Activated CD4-positive, alpha-beta memory T cell treated with anti-CD3 and anti-CD28 coated beads, Interleukin-2, amount 10 ng/mL, durations not matched to agents 7 days and 5 days (primary cell): Measurements from ENCODE around the gene RHD. TPM values are rescaled to one million over a fixed set of nuclear protein-coding genes. Genes with fewer than 3 reads are reported as not detected.
A peak's percentile ranks its signal among the peaks of the same experiment; 100 is the strongest.
"Not testable (repeated sequence)": the region's sequence is repeated elsewhere in the genome, so short reads cannot be mapped to it uniquely, and the experiment has no call there.

Experiments
- CTCF ChIA-PET: fragments of 350-600 bp; sonication (Branson Sonifier 250); formaldehyde crosslinking; loops from one replicate; lab custom pipeline; 2021; ENCODE audit warnings: antibody characterized with exemption, inconsistent platforms; lab: Charles Lee
- POLR2A ChIA-PET: fragments of 350-600 bp; sonication (Branson Sonifier 250); formaldehyde crosslinking; loops from one replicate; lab custom pipeline; 2021; ENCODE audit warnings: antibody characterized with exemption; lab: Charles Lee
- DNase-seq: peaks from one replicate; pipeline ENCODE4 v3.0.0-alpha.2; 2020
- H3K27ac Mint-ChIP-seq: one replicate; pipeline ENCODE4 v1.8.0; 2021; ENCODE audit warnings: mild to moderate bottlenecking, mixed read lengths
- H3K27me3 Mint-ChIP-seq: one replicate; pipeline ENCODE4 v1.8.0; 2021; ENCODE audit warnings: mixed read lengths
- H3K36me3 Mint-ChIP-seq: one replicate; pipeline ENCODE4 v1.8.0; 2021; ENCODE audit warnings: low read depth, mixed read lengths
- H3K4me1 Mint-ChIP-seq: one replicate; pipeline ENCODE4 v1.8.0; 2021; ENCODE audit warnings: mixed read lengths
- H3K4me3 Mint-ChIP-seq: one replicate; pipeline ENCODE4 v1.8.0; 2021; ENCODE audit warnings: mild to moderate bottlenecking, mixed read lengths
- H3K9me3 Mint-ChIP-seq: one replicate; pipeline ENCODE4 v1.8.0; 2021; ENCODE audit warnings: mixed read lengths
- total RNA-seq, 2 experiments: library from RNA; stranded (reverse); gene quantifications; one replicate each; pipeline ENCODE4 v1.2.3, GENCODE V29; 2021

Gene RHD
- total RNA-seq, 2 experiments from 2014 or later: not detected

GRCh38 chr1:25327864-25328790 is 55.8 kb downstream of the RHD start:
- H3K27me3 Mint-ChIP-seq, POLR2A ChIA-PET, CTCF ChIA-PET, H3K9me3 Mint-ChIP-seq, DNase-seq, H3K4me3 Mint-ChIP-seq, H3K27ac Mint-ChIP-seq, H3K36me3 Mint-ChIP-seq: not testable (repeated sequence)
- H3K4me1 Mint-ChIP-seq: peaks cover 18% of the 10 kb centered on the region

DNA sequence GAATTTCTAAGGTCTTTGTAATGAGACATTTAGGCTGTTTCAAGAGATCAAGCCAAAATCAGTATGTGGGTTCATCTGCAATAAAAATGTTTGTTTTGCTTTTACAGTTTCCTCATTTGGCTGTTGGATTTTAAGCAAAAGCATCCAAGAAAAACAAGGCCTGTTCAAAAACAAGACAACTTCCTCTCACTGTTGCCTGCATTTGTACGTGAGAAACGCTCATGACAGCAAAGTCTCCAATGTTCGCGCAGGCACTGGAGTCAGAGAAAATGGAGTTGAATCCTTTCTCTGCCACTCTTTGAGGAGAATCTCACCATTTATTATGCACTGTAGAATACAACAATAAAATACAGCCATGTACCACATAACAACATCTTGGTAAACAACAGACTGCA is 56.5 kb downstream of the RHD start:
- H3K4me3 Mint-ChIP-seq, CTCF ChIA-PET, POLR2A ChIA-PET, H3K27me3 Mint-ChIP-seq, DNase-seq, H3K27ac Mint-ChIP-seq, H3K9me3 Mint-ChIP-seq: not testable (repeated sequence)
- Mint-ChIP-seq H3K36me3 (peaks cover 16% of the 10 kb centered on the region), H3K4me1 (peaks cover 18% of the 10 kb centered on the region)

DNA sequence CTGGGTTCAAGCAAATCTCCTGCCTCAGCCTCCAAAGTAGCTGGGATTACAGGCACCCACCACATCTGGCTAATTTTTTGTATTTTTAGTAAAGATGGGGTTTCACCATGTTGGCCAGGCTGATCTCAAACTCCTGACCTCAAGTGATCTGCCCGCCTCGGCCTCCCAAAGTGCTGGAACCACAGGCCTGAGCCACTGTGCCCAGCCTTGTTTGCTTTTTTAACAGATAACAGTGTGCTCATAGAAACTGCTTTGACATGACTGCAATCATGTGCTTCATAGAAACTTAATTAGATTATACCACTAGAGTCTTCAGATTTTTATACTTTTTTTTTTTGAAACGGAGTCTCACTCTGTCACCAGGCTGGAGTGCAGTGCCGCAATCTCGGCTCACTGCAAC is 57.0 kb downstream of the RHD start:
- peaks cover 18% of the 10 kb centered on the region for H3K4me1 Mint-ChIP-seq
- not testable (repeated sequence) for H3K27ac Mint-ChIP-seq, H3K27me3 Mint-ChIP-seq, H3K9me3 Mint-ChIP-seq, DNase-seq, H3K4me3 Mint-ChIP-seq
- H3K36me3 Mint-ChIP-seq: peaks cover 21% of the 10 kb centered on the region
- ChIA-PET CTCF (interaction anchor here (1.1 kb wide), 1 partner anchor 13 kb away, joined by 3 read pairs; no protein-coding TSS in a partner anchor), POLR2A (interaction anchor here (0.6 kb wide), 1 partner anchor 81 kb away, joined by 5 read pairs; the partner anchor contains the start of gene RSRP1)

GRCh38 chr1:25329950-25330349 is 57.6 kb downstream of the RHD start:
- not testable (repeated sequence) for H3K4me3 Mint-ChIP-seq, H3K27me3 Mint-ChIP-seq, H3K9me3 Mint-ChIP-seq, DNase-seq
- Mint-ChIP-seq H3K36me3 (peaks cover 23% of the 10 kb centered on the region), H3K4me1 (peaks cover 20% of the 10 kb centered on the region), H3K27ac (peak overlapping the region; percentile 68)
- POLR2A ChIA-PET: interaction anchor here (0.6 kb wide), 1 partner anchor 82 kb away, joined by 5 read pairs; the partner anchor contains the start of gene RSRP1
- CTCF ChIA-PET: interaction anchor here (1.1 kb wide), 1 partner anchor 13 kb away, joined by 3 read pairs; no protein-coding TSS in a partner anchor

DNA sequence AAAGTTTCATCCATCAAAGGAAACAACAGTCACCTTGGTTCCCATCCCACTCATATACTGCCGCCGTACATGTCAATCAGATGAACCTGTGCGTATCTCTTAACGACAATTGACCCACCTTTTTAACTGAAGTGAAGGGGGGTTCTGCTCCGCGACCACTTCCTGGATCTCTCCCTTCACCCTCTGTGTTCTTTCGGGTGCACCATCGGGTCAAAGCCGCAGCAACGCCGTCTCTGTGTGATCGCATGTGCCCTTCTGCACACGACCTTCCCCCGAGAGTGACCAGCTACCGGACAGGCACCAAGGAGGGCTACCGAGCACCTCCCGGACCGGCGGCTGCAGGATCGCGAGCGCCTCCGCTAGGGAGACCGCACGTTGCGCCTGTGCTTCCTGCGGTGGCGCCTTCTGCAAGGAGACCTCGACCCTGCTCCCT is 64.6 kb downstream of the RHD start:
- H3K9me3 Mint-ChIP-seq, POLR2A ChIA-PET, CTCF ChIA-PET, H3K27me3 Mint-ChIP-seq: not testable (repeated sequence)
- Mint-ChIP-seq H3K4me3 (peak overlapping the region; percentile 90), H3K27ac (peak overlapping the region; percentile 71), H3K36me3 (peaks cover 44% of the 10 kb centered on the region), H3K4me1 (peaks cover 31% of the 10 kb centered on the region)
- DNase-seq: peak; percentile 39

DNA sequence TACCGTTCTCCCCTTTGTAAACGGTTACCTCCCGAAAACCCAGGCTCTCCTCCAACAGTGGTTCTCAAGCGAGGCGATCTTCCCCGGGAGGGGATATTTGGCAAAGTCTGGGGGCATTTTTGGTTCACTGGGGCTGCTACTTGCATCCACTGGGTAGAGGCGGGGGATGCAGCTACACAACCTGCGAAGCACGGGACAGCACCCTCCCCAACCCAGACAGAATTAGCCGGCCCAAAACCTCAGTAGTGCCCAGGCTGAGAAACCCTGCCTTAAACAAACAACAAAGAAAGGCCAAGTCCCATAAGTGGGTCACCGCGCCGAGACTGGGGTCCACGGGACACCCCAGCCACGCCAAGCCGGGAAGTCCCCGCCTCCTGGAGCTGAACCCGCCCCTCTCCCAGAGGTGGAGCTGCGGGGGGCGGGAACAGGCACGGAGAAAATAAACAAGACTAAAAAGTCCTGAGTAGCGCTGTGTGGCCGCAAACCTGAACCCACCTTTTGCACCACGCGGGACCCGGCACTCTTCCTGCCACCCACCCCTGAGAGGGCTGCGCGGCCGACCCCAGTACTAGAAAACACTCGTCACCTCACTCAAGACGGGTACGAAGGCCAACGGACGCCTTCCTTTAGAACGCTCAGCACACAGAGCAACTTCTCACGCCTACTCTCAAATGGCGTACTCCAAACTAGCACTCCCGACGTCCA is 65.3 kb downstream of the RHD start:
- peak; percentile 35 for DNase-seq
- CTCF ChIA-PET, H3K9me3 Mint-ChIP-seq, H3K27me3 Mint-ChIP-seq: not testable (repeated sequence)
- Mint-ChIP-seq H3K4me1 (peaks cover 32% of the 10 kb centered on the region), H3K27ac (peak overlapping the region; percentile 90), H3K36me3 (peaks cover 42% of the 10 kb centered on the region), H3K4me3 (peak overlapping the region; percentile 84)
- POLR2A ChIA-PET: interaction anchor here (2.2 to 3.2 kb wide), 2 partner anchors 90 to 105 kb away, joined by 14 to 15 read pairs; partner anchors contain the start of genes RSRP1 and SYF2

GRCh38 chr1:25338188-25338981 is 66.1 kb downstream of the RHD start, which contains the start of gene TMEM50A:
TMEM50A (plus strand) TSS chr1:25338334; CDS start chr1:25340487, 2,153 bp downstream.
- POLR2A ChIA-PET: interaction anchor here (1.0 to 3.2 kb wide), 7 partner anchors 11 to 106 kb away, joined by 4 to 15 read pairs (median 7); partner anchors contain the start of genes RSRP1 and SYF2
- Mint-ChIP-seq H3K4me3 (peak within 1 kb of the TSS; percentile 90), H3K36me3 (peaks cover 42% of the 10 kb centered on the region), H3K27ac (peak within 1 kb of the TSS; percentile 90), H3K27me3 (no peaks in the 10 kb centered on the region), H3K9me3 (no peaks in the 10 kb centered on the region), H3K4me1 (peaks cover 34% of the 10 kb centered on the region)
- CTCF ChIA-PET: interaction anchor here (1.0 kb wide), 1 partner anchor 91 kb away, joined by 4 read pairs; no protein-coding TSS in a partner anchor
- DNase-seq: peak; percentile 92

GRCh38 chr1:25338986-25339385 is 66.7 kb downstream of the RHD start:
- peaks cover 37% of the 10 kb centered on the region for H3K4me1 Mint-ChIP-seq
- H3K9me3 Mint-ChIP-seq: no peaks in the 10 kb centered on the region
- POLR2A ChIA-PET: interaction anchor here (1.0 to 3.2 kb wide), 9 partner anchors 10 to 372 kb away, joined by 3 to 15 read pairs (median 5); partner anchors contain the start of genes RSRP1 and SYF2
- DNase-seq: no peak
- H3K4me3 Mint-ChIP-seq: peak overlapping the region; percentile 84
- no peaks in the 10 kb centered on the region for H3K27me3 Mint-ChIP-seq
- CTCF ChIA-PET: interaction anchor here (1.0 kb wide), 1 partner anchor 90 kb away, joined by 4 read pairs; no protein-coding TSS in a partner anchor
- H3K27ac Mint-ChIP-seq: peak overlapping the region; percentile 90
- peaks cover 42% of the 10 kb centered on the region for H3K36me3 Mint-ChIP-seq

DNA sequence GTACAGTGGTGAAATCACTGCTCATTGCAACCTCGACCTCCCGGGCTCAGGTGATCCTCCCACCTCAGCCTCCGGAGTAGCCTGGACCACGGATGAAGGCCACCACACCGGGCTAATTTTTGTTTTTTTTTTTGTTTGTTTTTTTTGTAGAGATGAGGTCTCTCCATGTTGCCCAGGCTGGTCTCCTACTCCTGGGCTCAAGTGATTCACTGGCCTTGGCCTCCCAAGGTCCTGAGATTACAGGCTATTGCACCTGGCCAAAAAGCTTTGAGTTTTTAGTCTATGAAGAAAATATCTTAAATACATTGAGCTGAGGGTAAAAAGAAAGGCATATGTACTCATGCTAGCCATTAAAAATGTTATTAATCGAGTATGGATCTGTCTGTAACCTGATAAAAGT is 69.4 kb downstream of the RHD start:
- no peak overlapping the region for H3K4me3 Mint-ChIP-seq
- no peak for DNase-seq
- H3K27me3 Mint-ChIP-seq: no peaks in the 10 kb centered on the region
- H3K36me3 Mint-ChIP-seq: peaks cover 46% of the 10 kb centered on the region
- H3K27ac Mint-ChIP-seq: no peak overlapping the region
- peaks cover 35% of the 10 kb centered on the region for H3K4me1 Mint-ChIP-seq
- no peaks in the 10 kb centered on the region for H3K9me3 Mint-ChIP-seq
- ChIA-PET CTCF (no interaction called here), POLR2A (interaction anchor here (1.5 to 3.8 kb wide), 2 partner anchors 12 to 94 kb away, joined by 4 to 11 read pairs; partner anchors contain the start of gene RSRP1)

GRCh38 chr1:25342846-25343245 is 70.5 kb downstream of the RHD start:
- ChIA-PET CTCF (interaction anchor here (1.0 to 1.2 kb wide), 2 partner anchors 13 to 103 kb away, joined by 3 to 4 read pairs; no protein-coding TSS in a partner anchor), POLR2A (interaction anchor here (1.0 to 3.8 kb wide), 4 partner anchors 9 to 103 kb away, joined by 3 to 11 read pairs (median 4); no protein-coding TSS in a partner anchor)
- H3K4me1 Mint-ChIP-seq: peaks cover 38% of the 10 kb centered on the region
- no peak overlapping the region for H3K4me3 Mint-ChIP-seq
- H3K9me3 Mint-ChIP-seq: no peaks in the 10 kb centered on the region
- no peaks in the 10 kb centered on the region for H3K27me3 Mint-ChIP-seq
- H3K36me3 Mint-ChIP-seq: peaks cover 51% of the 10 kb centered on the region
- no peak for DNase-seq
- no peak overlapping the region for H3K27ac Mint-ChIP-seq

DNA sequence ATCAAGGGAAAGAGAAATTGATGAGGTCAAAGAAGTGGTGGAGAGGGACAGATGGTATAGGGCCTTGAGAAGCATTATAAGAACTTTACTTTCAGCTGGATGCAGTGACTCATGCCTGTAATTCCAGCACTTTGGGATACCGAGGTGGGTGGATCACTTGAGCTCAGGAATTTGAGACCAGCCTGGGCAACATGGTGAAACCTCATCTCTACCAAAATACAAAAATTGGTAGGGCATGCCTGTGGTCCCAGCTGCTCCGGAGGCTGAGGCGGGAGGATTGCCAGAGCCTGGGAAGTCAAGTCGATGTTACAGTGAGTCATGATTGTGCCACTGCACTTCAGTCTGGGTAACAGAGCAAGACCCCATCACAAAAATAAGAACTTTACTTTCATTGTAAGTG is 71.6 kb downstream of the RHD start:
- H3K36me3 Mint-ChIP-seq: peaks cover 57% of the 10 kb centered on the region
- H3K27ac Mint-ChIP-seq: no peak overlapping the region
- peaks cover 42% of the 10 kb centered on the region for H3K4me1 Mint-ChIP-seq
- no peak overlapping the region for H3K4me3 Mint-ChIP-seq
- ChIA-PET CTCF (interaction anchor here (1.2 kb wide), 1 partner anchor 104 kb away, joined by 4 read pairs; no protein-coding TSS in a partner anchor), POLR2A (interaction anchor here (3.8 kb wide), 1 partner anchor 10 kb away, joined by 11 read pairs; no protein-coding TSS in a partner anchor)
- no peaks in the 10 kb centered on the region for H3K27me3 Mint-ChIP-seq
- no peak for DNase-seq
- H3K9me3 Mint-ChIP-seq: no peaks in the 10 kb centered on the region
